ENCODE measurements around the gene PSMD11.

Gene PSMD11

DNA sequence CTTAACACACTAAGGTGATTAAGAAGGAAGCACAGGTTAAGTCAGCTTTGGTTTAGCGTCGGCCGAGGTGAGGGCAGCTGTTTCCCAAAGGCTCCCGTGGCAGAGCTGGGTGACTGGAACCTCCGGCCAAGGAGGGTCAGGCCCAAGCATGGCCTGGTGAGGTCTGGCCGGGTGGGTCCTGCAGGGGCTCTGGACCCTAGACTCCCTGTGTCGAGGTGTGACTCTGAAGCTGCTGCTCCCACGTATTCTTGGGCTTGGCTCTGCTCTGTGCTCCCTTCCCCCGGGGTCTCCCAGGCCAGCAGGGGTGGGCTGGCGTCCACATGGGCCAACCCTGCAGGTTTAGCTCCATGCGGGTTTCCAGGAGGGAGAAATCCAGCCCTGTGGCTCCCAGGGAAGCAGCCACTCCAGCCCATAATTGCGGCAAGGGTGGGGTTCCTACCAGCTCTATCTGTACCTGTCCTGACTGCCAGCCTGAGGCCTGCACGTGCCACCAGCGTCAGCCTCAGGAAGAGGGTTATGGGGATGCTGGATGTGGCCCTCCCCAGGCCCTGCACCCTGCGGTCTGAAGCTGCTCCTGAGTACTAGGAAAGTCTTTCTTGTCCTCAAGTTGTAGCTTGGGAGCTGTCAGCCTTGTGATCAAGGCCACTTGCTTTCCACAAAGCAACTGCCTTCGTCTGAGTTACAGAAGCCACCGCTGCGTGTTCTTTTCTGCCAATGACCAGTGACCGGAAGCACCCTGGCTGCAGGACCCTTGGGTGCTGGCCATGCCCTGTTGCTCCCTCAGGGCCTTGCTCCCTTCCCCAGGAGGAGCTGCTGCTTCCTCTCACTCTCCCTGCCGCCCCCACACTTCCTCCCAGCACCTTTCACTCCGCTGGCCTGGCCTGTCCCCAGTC lies 47.3 kb downstream of the PSMD11 start:
- DNase-seq, result no peak

GRCh38 chr17:32492264-32492589 lies 47.9 kb downstream of the PSMD11 start:
- peak in 1 of 6 experiments; percentile 29 for DNase-seq

GRCh38 chr17:32492648-32493289 lies 48.5 kb downstream of the PSMD11 start:
- no peak for DNase-seq

- no peak for DNase-seq
Observed at GRCh38 chr17:32493571-32493970, 49.3 kb downstream of the PSMD11 start.

DNA sequence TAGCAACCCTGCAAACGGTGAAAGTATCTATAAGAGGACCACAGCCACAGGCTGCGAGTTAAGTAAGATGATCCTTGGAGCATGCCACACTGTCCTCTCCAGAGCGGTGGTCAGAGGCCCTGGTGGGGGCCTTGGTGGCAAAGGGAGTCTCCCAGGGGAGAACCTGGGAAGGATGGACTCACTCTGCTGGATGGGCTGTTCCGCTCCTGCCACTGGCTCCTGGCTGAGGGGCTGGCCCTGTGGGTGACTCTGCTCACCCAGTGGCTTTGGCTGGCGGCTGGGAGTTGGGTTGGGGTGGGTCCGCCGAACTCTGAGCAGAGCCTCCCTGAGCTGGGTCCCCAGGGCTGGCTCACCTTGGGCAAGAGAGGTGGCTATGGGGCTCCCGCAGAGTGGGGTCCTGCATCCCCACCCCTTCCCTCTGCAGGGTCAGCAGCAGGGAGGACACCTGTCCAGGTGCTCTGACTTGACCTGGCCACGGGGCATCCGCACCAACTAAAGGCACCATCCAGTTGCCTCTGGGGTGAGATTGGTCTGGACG lies 49.7 kb downstream of the PSMD11 start:
- DNase-seq, result no peak

- no peak for DNase-seq
Observed at GRCh38 chr17:32494621-32495358, 50.5 kb downstream of the PSMD11 start.

DNA sequence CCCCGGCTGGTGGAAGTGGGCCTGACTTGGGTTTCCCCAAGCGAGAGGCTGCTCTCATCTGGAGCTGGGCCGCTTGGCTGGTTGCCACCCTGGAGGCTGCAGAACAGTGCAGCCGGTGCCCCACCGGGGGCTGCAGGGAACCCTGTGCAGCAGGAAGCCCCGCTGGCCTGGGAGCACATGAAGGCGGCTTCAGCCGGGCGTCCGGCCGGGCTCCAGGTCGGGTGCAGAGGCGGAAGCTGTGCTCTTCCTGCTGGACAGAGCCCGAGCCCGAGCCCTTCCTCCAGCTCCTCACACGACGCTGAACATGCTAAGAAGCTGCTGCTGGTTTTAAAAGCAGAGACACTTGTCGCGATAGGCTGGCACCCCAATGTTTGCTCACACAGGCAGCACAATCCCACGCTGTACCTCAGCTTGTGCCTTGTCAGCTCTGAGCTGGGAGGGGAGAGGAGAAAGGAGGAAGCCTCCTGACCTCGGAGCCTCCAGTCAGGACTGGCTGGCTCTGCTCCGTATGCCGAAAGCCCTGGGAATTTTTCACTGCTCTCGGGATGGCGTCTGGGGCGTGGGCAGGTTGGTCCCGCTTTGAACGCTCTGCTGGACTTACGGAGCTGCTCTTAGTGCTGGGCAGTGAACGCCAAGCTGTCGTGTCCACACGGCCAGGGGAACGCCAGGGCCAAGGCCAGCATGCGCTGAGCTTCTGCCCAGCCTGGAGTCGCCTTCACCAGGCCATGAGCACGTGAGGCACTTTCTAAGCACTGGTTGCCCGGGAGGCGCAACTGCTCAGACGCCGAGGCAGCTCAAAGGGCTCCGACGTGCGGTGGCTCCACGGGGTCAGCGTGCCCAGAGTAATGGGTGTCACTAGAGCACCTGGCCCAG lies 51.3 kb downstream of the PSMD11 start:
- peak in 2 of 6 experiments; percentile 12 to 36 for DNase-seq

- no peak for DNase-seq
Observed at GRCh38 chr17:32496395-32497073, 52.2 kb downstream of the PSMD11 start.

DNA sequence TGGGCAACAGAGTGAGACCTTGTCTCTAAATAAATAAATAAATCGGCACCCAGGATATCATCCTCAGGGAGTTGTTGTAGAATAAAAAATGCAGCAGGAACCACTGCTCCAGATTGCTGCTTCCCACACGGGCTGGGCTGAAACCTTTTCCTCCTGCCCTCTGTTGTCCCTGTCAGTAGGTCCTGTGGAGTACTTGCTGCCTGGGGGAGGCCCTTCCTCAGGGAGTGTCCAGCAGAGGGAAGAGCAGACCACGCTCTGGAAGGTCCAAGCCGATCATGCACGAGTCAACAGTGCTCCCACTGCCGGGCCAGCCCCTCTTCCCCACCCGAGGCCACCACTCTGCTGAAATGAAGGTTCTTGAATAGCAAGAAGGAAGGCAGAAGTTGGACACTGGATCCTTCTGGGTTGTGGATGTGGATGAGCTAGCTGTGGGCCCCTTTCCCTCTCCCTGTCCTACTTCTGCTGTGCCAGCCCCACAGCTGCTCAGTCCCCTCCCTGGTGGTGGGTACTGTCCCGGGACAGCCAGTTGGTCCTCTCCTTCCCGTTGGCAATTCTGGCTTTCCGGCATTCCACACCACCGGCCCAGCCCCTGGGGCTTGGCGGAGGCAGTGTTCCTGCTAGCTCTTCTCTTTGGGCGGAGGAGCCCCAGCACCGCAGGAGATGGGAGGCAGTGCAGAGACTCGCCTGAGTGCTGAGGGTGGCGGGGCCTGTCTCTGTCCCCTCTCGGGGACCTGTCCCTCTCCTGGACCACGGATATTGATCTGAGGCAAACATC lies 53.3 kb downstream of the PSMD11 start:
- DNase-seq, result no peak

GRCh38 chr17:32498391-32498790 lies 54.1 kb downstream of the PSMD11 start:
- DNase-seq, result no peak

- DNase-seq, result no peak
Observed at GRCh38 chr17:32502013-32502412, 57.7 kb downstream of the PSMD11 start.

GRCh38 chr17:32502710-32503109 lies 58.4 kb downstream of the PSMD11 start:
- DNase-seq, result no peak

DNA sequence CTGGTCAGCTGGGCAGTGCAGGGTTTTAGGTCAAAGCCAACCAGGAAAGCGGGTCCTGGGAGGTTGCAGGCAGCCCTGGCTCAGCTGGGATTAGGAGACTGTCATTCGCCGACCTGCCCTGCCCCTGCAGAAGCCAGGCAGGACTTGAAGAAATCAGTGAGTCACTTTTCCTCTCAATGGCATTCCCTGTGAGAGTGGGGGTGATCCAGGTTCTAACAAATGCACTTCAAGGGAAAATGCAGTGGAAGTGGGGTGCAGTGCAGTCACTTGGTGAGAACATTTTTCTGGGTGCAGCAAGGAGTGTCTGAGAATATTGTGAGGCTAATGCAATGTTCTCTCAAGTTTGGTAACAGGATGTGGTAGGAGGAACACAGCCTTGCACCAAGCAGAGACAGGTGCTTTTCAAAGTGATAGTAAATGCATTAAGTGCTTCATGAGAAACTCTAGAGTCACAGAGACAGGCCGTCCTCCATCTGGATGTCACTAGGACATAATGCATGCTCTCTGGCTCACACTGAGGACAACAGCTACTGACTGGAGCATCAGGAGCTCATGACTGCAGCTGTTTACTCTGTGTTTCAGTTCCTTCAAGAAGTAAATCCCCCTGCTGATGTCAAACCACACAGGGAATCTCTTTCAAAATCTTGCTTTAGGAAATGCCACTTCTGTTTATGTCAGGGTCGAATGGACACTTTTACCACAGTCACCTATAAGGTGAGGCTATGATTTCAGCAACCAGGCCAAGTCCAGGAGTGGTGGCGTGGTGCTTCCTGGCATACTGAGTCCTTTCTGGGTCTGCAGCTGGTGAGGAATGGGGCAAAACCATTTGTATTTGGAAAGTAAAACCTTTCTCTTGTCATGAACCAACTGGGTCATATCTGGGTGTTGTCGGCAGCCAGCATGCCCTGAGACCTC lies 59.2 kb downstream of the PSMD11 start:
- peak in 5 of 6 experiments; percentile 10 to 81 (median 77) for DNase-seq

- DNase-seq, result peak in 1 of 6 experiments; percentile 14
Observed at GRCh38 chr17:32504166-32504990, 60.1 kb downstream of the PSMD11 start.

DNA sequence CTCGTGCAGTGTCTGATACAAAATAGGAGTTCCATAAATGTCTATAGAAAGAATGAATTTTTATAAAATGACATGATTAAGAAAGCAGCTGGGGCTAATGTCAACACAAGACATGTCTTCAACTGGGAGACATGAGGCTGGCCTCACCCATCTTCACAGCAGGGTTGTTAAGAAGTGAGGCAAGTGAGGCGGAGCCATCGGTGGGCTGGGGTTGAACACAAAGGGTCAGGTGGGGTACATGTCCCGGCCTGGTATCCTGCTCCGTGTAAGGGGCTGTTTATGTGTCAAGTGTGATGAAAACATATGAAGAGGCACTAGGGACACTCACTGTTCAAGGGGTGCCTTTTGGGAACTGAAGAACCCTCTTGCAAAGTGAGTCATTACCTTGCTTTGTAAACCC lies 64.6 kb downstream of the PSMD11 start:
- DNase-seq, result no peak

DNA sequence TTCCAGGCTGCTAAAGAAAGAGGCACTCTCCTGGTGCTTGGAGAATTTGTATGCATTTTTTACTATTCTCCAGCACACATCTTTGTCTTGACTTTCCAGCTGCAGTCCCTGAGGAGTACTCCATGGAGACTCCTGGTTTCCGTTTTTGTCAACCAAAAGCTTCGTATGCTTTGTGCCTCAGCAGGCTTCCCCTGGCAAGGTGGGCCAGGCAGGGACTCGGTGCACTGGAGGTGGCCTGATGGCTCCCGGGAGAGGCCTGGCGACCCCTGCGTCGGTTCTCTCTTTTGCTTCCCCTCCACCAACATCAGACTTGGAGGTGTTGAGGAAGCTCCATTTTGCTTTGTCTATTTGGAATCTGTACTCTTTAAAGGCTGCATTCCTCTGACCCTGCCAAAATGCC lies 66.2 kb downstream of the PSMD11 start:
- no peak for DNase-seq

- no peak for DNase-seq
Observed at GRCh38 chr17:32512328-32512727, 68.0 kb downstream of the PSMD11 start.

- no peak for DNase-seq
Observed at GRCh38 chr17:32513579-32513978, 69.3 kb downstream of the PSMD11 start.

- DNase-seq, result no peak
Observed at GRCh38 chr17:32514606-32515005, 70.3 kb downstream of the PSMD11 start.
